GM13976 (cell line): ENCODE data around the gene WNT4.

ENCODE experiments used
- DNase-seq: peaks from one replicate; pipeline ENCODE4 v3.0.0; 2012; ENCODE audit warnings: low spot score
- CTCF ChIP-seq: IDR thresholded peaks from 2 replicates; pipeline ENCODE4 v1.5.1; 2012; ENCODE audit warnings: borderline replicate concordance, mild to moderate bottlenecking; ENCODE audit not compliant: insufficient read depth; ENCODE audit errors: extremely low read depth, missing control alignments, control extremely low read depth
- in situ Hi-C: fragments of 300-500 bp; cut with MboI; formaldehyde crosslinking; loops from one replicate; pipeline ENCODE4 v1.12.0; 2022; ENCODE audit warnings: low sequenced_read_pairs, mixed read lengths, inconsistent platforms; ENCODE audit not compliant: unreplicated experiment

WNT4 gene

GRCh38 chr1:22143065-22144033, at the start of gene WNT4:
TSS of gene WNT4 (minus strand) at chr1:22143097. CDS start at chr1:22142922, 175 bp downstream.
- no peak for TF ChIP-seq CTCF
- peak; percentile 88 for DNase-seq
- in situ Hi-C loops: loop anchor here (25.0 kb wide), 1 partner anchor 494 kb away; the partner anchor contains the start of genes C1QA and C1QC

GRCh38 chr1:22190731-22191130, 47.8 kb upstream of the WNT4 start:
- in situ Hi-C loops: no loop called here
- no peak for TF ChIP-seq CTCF
- no peak for DNase-seq

DNA sequence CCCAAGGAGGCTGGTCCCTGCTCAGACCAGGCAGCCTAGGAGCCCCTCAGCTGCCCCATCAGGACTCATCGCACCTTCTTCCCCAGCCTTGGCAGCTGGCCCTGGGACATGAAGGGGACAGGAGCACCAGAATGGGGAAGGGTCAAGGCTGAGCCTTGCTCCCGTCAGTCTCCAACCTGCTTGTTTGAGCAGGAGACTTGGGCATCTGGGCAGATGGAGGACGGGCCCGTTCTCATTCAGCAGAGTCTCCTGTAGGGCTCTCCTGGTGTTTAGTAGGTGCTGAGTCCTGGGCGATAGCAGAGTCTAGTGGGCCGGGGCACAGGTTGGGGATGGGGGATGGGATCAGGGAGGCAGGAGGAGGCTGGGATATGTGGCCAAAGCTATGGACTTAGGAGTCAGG, 47.4 kb upstream of the WNT4 start:
- in situ Hi-C loops: no loop called here

GRCh38 chr1:22189619-22190018, 46.7 kb upstream of the WNT4 start:
- in situ Hi-C loops: no loop called here
- no peak for DNase-seq
- TF ChIP-seq CTCF: no peak

More for the DNA sequence above, 47.4 kb upstream of the WNT4 start:
- DNase-seq: no peak
- TF ChIP-seq CTCF: no peak

- in situ Hi-C loops: no loop called here
- DNase-seq: no peak
- TF ChIP-seq CTCF: no peak
Measured at GRCh38 chr1:22188914-22189313, 46.0 kb upstream of the WNT4 start.

DNA sequence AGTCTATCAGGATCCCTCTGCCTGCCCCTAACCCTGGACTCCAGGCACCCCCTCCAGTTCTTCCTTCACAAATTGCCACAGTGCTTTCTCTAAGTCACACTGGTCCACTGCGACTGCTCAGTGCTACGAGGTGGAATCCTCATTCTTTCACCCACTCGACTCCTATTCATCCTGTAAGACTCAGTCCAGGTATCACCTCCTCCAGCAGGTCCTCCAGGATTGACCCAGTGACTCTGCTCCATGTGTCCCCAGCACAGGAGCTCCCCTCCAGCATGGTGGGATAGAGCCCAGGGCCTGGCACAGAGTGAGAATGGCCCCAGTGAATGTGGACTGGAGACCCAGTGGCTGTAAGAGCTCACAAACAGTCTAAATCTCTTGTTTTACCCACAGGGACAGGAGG, 45.5 kb upstream of the WNT4 start:
- in situ Hi-C loops: no loop called here
- DNase-seq: no peak
- TF ChIP-seq CTCF: no peak
